VCaP (cell line): Measurements from ENCODE around the gene PON1.

Experiments
- H3K27ac ChIP-seq: fragments of 450-650 bp; 2 replicates; pipeline ENCODE4 v1.5.1; 2017
- TF ChIP-seq, protein P1 (sequence below): fragments of 450-650 bp; conservative IDR thresholded peaks from 2 replicates; pipeline ENCODE4 v1.5.1; 2017; ENCODE audit warnings: mild to moderate bottlenecking, moderate library complexity

The PON1 gene

DNA sequence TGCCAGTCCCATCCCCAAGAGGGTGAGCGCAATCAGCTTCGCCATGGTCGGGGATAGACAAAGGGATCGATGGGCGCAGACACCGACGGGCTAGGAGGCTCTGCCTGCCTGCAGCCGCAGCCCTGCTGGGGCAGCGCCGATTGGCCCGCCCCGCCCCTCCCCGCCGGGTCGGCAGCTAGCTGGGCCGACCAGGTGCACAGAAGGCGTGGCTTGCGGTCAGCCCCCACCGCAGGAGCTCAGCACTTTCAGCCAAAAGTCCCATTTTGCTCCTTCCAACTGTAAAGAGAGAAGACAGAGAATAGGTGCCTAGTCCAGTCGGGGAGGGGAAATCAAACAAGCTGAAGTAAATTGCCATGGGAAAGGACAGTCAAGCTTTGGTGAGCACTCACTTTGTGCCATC is at the start of gene PON1:
Gene PON1 (minus strand): TSS at position 102 of the 400 bp plus-strand sequence. CDS start 57 bp downstream, at position 45.
- TF ChIP-seq, protein P1, sequence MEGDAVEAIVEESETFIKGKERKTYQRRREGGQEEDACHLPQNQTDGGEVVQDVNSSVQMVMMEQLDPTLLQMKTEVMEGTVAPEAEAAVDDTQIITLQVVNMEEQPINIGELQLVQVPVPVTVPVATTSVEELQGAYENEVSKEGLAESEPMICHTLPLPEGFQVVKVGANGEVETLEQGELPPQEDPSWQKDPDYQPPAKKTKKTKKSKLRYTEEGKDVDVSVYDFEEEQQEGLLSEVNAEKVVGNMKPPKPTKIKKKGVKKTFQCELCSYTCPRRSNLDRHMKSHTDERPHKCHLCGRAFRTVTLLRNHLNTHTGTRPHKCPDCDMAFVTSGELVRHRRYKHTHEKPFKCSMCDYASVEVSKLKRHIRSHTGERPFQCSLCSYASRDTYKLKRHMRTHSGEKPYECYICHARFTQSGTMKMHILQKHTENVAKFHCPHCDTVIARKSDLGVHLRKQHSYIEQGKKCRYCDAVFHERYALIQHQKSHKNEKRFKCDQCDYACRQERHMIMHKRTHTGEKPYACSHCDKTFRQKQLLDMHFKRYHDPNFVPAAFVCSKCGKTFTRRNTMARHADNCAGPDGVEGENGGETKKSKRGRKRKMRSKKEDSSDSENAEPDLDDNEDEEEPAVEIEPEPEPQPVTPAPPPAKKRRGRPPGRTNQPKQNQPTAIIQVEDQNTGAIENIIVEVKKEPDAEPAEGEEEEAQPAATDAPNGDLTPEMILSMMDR, result no peak
- H3K27ac ChIP-seq, result peak within 1 kb of the TSS; percentile 75

DNA sequence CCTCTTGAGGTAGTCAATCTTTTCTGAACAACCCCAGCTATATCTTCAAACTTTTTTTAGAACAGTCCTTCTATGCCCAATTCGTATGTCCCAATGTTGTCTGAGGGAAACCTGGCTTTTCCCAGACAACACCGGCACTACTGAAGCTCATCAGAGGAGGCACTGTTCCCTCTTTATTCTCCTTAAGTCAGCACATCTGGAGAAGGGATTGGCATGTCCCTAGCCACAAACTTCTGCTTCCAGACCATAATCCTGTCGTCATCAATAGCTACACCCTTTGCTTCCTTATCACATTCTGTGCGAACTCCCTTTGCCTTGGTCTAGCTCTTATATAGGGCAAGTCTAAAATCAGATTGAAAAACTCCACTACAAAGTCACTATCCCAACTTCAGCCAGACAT is 49.0 kb upstream of the PON1 start:
- H3K27ac ChIP-seq, result no peak overlapping the region
- TF ChIP-seq, protein P1, result no peak

DNA sequence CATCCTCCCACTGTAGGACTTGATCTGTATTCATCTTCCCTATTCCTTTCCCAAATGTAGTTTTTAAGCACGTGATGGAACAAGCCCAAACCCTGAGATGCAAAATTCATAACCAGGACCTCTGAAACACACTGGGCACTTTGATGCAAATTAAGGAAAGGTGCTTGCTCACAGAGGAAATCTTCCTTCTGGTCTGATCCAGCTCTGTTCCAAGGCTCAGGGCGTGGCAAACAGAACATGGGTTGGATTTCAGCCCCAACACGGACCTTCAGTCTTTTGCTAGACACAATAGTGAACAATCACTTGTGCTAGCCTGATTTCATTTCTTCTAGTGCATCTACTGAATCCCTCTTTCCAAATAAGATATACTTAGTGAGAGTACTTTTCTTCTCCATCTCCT is 43.9 kb upstream of the PON1 start:
- TF ChIP-seq, protein P1, result no peak
- no peak overlapping the region for H3K27ac ChIP-seq

DNA sequence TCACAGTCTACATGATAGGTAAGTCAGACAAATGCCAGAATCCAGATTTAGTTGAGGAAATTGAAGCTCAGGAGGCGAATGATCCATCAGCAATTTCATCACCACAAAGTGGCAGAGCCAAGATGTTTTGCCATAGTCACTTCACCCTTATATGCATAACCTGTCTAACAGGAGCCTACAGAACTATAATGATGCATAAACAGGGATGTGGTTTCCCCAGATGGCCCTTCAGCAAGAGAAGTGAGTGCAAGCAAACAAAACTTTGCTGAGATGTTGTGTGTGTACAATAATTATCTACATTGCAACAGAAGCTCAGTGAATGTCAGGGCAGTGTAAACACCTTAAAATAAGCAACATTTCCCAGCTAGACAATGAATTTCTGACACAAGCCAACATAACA is 43.3 kb upstream of the PON1 start:
- TF ChIP-seq, protein P1, result no peak
- H3K27ac ChIP-seq, result no peak overlapping the region

DNA sequence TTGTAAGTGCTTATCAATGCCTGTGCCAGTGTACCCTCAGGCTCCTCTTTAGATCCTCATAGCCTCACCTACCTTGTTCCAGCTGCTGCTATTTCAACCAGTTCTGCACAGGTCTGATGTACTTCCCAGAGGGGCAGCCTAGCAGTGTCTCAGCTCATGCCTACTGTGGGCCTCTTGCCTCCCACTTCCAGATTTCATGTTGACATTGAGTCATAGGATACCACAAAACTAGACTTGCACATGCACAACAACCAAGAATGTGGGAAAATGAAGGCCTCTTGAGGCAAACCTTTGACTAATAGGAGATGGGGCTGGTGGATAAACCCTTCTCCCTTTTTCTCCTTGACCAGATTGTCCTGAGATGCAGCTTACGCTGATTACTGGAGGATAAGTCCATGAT is 40.8 kb upstream of the PON1 start:
- TF ChIP-seq, protein P1, result no peak
- H3K27ac ChIP-seq, result no peak overlapping the region

DNA sequence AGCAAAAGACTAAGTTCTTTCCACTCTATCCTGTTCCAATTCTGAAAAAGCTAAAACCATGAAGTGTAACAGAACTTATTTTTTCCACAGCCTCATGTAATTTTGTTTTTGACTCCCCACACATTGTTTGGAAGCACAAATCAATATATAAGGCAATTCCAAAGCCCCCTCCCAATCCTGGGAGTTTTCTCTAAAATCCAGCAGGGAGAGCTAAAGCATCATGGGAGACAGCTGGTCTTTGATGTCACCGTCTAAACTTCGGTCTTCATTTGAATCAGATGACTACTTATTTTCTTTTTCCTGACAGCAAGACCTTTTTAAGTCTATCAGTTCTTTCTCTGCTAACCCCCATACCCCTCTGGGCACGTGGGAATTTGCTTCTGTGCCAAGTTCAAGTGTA is 33.3 kb upstream of the PON1 start:
- H3K27ac ChIP-seq, result no peak overlapping the region
- TF ChIP-seq, protein P1, result no peak; the same call in 1 of the 2 replicates

DNA sequence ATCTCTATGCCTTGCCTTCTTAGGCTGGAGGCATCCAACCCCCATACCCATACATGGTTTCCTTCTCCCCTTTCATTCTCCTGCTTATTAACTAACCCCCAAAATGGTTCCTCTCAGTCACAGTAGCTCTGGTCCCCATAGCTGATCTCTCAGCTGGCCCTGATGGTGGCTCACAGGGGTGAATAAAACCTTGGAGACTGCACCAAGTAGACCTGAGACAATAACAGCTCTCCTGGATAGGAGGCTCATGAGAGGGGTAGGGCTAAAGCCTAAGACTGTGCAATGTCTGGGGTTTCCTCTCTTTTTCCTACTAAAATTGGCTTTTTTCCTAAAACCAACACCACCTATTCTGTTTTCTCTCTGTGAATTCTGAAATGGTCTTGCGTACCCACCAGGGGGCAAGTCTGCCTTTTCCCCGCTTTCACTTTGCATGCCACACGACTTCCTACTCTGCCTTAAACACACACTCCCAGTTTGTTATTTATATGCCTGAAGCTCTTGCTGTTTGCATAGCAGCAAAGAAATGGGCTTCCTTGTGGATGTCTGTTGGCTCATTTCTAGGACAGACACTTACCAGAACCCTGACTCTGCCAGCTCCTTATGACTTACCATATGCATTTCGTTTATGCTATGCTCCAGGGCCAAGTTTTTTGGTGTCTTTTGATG is 18.4 kb upstream of the PON1 start:
- TF ChIP-seq, protein P1, result no peak
- no peak overlapping the region for H3K27ac ChIP-seq
